Skeletal muscle satellite cell (primary cell): ENCODE data around the gene CFDP1.

ENCODE experiments used
- H3K27me3 ChIP-seq: 2 replicates; pipeline ENCODE4 v1.7.0; 2013; ENCODE audit warnings: low read length; ENCODE audit not compliant: control insufficient read depth, insufficient read depth
- H3K36me3 ChIP-seq: 2 replicates; pipeline ENCODE4 v1.7.0; 2013; ENCODE audit warnings: mild to moderate bottlenecking, control low read depth, low read length; ENCODE audit not compliant: insufficient read depth
- H3K4me1 ChIP-seq: 2 replicates; pipeline ENCODE4 v1.7.0; 2013; ENCODE audit warnings: low read length; ENCODE audit not compliant: control insufficient read depth, insufficient read depth
- H3K4me2 ChIP-seq: 2 replicates; pipeline ENCODE4 v1.7.0; 2013; ENCODE audit warnings: mild to moderate bottlenecking, low read length
- H3K4me3 ChIP-seq: 2 replicates; pipeline ENCODE4 v1.7.0; 2013; ENCODE audit warnings: low read length
- H3K9ac ChIP-seq: 2 replicates; pipeline ENCODE4 v1.7.0; 2013; ENCODE audit warnings: mild to moderate bottlenecking, low read depth, low read length, moderate library complexity
- H3K9me3 ChIP-seq: replicated peaks from 2 replicates; pipeline ENCODE4 v1.7.0; 2013; ENCODE audit warnings: mild to moderate bottlenecking, control low read depth, low read length

The CFDP1 gene

DNA sequence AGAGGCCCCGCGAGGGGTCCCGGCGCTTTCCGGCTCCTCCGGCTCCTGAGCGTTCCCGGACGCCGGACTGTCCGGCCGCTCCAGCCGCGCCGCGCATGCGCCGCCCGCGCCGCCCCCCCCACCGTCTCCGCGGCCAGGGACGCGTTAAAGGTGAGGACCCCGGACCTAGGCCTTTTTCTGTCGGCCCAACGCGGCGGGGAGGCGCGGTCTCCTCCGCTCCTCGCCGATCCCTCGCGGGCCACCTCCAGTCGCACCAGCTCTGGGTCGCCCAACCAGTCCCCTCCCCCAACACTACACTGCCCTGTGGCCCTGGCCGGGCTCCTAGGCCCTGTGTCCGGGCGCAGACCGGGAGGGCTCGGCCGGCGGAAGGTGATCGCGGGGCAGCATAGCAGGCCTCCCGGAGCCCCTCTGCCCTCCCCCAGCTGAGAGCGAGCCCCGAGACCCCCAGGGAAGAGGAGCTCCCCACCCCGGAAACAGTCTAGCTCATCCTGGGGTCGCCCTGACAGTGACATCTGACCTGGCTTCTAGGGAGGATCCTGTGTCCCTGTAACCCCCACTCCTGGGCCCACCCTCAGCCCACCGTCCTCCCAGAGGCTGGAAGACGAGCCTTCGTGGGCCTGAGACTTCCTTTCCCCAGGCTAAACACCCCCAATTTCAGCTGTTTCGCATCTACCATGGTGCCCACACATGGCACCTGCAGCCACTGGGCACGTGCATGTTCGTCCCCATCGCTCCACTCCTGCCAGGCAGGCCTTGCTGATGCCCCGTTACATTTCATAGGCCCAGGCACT lies 167.2 kb downstream of the CFDP1 start:
- H3K4me1 ChIP-seq: peaks cover 56% of the 10 kb centered on the region
- H3K9ac ChIP-seq: peak overlapping the region; percentile 100
- H3K9me3 ChIP-seq: no peaks in the 10 kb centered on the region
- peak overlapping the region; percentile 99 for H3K4me2 ChIP-seq
- H3K4me3 ChIP-seq: peak overlapping the region; percentile 98
- H3K27me3 ChIP-seq: no peaks in the 10 kb centered on the region
- peaks cover 20% of the 10 kb centered on the region for H3K36me3 ChIP-seq

DNA sequence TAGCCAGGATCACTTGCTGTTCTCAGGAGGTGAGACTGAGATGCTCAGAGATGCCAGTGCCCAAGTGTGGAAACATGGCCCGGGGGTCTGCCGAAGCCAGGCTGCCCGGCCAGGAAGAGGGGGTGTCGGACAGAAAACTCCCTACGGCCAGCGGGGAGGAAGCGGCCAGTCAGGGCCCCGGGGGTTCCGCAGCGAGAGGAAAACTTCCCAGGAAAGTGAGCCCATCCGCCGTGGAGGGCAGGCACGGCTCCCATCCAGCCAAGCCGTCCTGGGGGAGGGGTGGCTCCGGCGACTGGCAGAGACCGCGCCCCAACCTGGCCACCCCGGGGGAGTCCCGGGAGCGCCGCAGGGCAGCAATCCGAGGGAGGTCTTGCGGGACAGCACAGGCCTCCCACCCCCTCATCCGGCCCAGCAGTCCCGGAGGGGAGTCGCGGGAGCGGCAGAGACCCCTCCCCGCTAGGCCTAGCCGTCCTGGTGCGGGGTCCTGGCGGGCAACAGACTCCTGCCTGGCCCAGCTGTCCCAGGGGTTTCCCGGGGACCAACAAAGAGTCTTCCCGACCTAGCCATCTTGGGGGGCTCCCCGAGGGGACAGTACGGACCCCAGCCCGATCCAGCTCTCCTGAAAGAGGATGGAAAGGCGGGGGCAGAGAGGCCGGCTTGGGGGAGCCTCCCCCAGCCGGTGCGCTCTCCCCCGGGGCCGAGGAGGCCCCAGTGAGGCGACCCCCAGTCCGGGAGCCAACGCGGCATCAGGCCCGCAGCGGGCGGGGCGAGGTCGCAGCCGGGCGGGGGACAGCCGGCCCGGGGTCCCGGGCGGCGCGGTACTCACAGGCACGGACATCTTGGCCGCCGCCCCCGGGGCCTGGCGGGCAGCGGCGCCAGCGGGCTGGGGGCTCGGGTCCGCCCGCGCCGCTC lies 168.0 kb downstream of the CFDP1 start:
- H3K4me1 ChIP-seq: peaks cover 56% of the 10 kb centered on the region
- H3K4me3 ChIP-seq: peak overlapping the region; percentile 98
- H3K9ac ChIP-seq: peak overlapping the region; percentile 100
- H3K27me3 ChIP-seq: no peaks in the 10 kb centered on the region
- peaks cover 20% of the 10 kb centered on the region for H3K36me3 ChIP-seq
- H3K9me3 ChIP-seq: no peaks in the 10 kb centered on the region
- peak overlapping the region; percentile 99 for H3K4me2 ChIP-seq

DNA sequence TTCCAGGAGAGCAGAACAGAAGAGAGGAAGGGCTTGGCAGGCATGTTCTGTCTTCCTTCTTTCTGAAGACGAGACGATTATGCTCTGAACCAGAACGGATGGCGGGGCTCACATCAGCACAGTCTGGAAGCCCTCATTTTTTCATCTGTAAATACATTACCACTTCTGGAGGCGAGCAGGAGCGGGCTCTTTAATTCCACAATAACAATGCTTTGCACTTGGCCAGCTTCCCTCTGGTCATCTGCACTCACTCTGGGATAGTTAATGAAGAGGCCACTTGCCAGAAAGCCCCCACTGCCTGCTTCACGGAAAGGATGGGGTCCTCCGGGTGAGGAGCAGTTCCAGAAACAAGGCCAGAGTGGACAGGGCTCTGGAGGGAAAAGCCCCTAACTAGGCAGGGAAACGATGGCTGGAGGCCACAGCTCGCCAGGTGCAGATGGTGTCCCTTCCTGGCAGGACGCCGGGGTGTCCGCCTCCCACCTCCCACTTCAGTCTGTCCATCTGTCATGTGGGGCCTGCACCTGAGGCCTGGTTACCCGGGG lies 168.8 kb downstream of the CFDP1 start:
- Histone ChIP-seq H3K9ac (peak overlapping the region; percentile 100), H3K4me2 (peak overlapping the region; percentile 99), H3K27me3 (no peaks in the 10 kb centered on the region), H3K4me3 (peak overlapping the region; percentile 98), H3K36me3 (peaks cover 20% of the 10 kb centered on the region), H3K4me1 (peaks cover 56% of the 10 kb centered on the region), H3K9me3 (no peaks in the 10 kb centered on the region)

- Histone ChIP-seq H3K9me3 (no peaks in the 10 kb centered on the region), H3K4me3 (peak overlapping the region; percentile 98), H3K9ac (peak overlapping the region; percentile 100), H3K4me2 (peak overlapping the region; percentile 99), H3K4me1 (peaks cover 56% of the 10 kb centered on the region), H3K36me3 (peaks cover 23% of the 10 kb centered on the region), H3K27me3 (no peaks in the 10 kb centered on the region)
Measured at GRCh38 chr16:75263963-75264445, 169.3 kb downstream of the CFDP1 start.

DNA sequence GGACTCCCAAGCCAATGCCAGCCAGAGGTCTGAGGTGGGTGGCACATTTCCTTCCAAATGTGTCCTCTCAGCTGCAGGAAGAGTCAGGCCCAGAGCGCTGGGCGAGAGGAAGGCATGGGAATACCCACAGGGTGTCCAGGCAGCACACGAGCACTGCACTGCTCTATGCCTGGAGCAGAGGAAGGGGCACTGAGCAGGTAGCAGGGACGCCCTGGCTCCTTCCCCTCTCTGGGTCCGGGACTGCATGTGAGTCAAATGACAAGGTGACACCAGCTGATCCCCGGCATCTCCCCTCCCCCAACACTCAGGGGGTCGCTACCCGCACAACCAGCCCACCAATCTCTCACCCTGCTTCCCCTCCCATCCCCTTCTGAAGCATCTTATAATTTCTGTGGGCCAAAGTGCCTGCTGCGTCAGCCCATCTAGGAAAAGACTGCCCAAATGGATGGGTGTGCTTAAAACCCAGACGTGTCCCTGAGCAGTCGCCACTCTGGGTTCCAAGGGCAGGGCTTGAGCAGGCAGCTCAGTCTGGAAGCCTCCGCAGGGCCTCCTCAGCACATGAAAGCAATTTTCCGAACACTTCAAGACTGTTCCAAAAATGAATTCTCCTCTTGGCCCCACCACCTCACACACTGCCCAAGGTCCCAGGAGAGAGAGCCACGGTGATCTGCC lies 169.9 kb downstream of the CFDP1 start:
- Histone ChIP-seq H3K4me1 (peaks cover 56% of the 10 kb centered on the region), H3K36me3 (peaks cover 29% of the 10 kb centered on the region), H3K4me3 (peak overlapping the region; percentile 98), H3K27me3 (no peaks in the 10 kb centered on the region), H3K9ac (peak overlapping the region; percentile 100), H3K9me3 (no peaks in the 10 kb centered on the region), H3K4me2 (peak overlapping the region; percentile 99)

- no peaks in the 10 kb centered on the region for H3K27me3 ChIP-seq
- H3K4me2 ChIP-seq: peak overlapping the region; percentile 99
- no peaks in the 10 kb centered on the region for H3K9me3 ChIP-seq
- H3K36me3 ChIP-seq: peaks cover 34% of the 10 kb centered on the region
- H3K4me3 ChIP-seq: no peak overlapping the region
- no peak overlapping the region for H3K9ac ChIP-seq
- H3K4me1 ChIP-seq: peaks cover 55% of the 10 kb centered on the region
Measured at GRCh38 chr16:75262800-75263127, 170.5 kb downstream of the CFDP1 start.

DNA sequence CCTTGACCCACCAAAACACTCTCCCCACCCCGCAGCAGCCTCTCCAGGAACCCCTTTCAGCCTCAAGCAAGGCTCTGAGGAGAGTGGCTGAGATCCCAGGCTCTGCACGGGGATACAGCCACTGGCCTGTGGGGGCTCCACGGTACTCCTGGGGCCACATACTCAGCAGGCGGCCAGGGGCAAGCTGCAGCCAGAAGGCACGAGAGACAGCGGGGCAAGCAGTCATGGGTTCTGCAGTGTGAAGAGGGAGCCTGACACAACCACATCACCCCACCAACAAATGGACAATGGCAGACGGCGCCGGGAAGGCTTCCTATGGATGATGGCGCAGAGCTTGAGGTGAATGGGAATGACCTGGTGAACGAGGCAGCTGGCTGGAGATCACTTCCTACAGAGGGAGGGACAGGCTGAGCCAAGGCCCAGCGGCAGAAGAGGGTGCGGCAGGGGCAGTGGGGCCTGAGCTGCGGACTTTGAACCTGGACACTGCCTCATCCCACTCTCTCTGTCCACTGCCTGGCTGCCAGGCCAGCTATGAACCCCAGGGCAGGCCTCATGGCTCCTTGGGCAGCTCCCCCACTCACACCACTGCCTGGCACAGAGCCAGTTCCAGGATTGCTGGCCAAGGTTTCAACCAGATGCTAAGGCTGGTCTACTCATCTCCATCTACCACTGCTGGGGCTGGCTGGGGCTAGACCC lies 171.1 kb downstream of the CFDP1 start:
- Histone ChIP-seq H3K4me2 (peak overlapping the region; percentile 99), H3K9me3 (no peaks in the 10 kb centered on the region), H3K4me3 (no peak overlapping the region), H3K27me3 (no peaks in the 10 kb centered on the region), H3K9ac (no peak overlapping the region), H3K4me1 (peaks cover 55% of the 10 kb centered on the region), H3K36me3 (peaks cover 34% of the 10 kb centered on the region)

DNA sequence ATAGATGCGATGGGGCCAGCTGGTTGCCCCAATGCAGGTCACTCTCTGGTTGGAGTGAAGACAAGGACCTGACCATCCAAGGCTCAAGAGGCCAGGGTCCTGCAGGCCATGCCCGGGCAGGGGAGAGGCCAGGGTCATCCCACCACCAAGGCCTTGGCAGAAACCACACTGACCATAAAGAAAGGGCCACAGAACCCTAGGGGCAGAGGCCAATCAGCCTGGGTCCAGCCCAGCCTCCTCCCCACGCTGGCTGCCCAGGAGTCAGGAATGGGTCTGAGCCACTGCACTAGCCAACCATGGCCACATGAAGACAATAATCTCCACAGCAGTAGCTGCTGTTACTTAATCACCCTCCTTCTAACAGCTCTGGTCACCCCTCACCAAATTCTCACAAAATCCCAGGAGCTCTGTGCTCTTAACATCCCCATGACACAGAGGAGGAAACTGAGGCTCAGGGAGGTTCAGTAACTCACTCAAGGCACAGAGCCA lies 171.7 kb downstream of the CFDP1 start:
- H3K36me3 ChIP-seq: peaks cover 34% of the 10 kb centered on the region
- H3K4me2 ChIP-seq: no peak overlapping the region
- H3K27me3 ChIP-seq: no peaks in the 10 kb centered on the region
- peaks cover 56% of the 10 kb centered on the region for H3K4me1 ChIP-seq
- H3K9ac ChIP-seq: no peak overlapping the region
- H3K4me3 ChIP-seq: no peak overlapping the region
- H3K9me3 ChIP-seq: no peaks in the 10 kb centered on the region

- Histone ChIP-seq H3K36me3 (peaks cover 34% of the 10 kb centered on the region), H3K9ac (no peak overlapping the region), H3K4me2 (no peak overlapping the region), H3K27me3 (no peaks in the 10 kb centered on the region), H3K9me3 (no peaks in the 10 kb centered on the region), H3K4me1 (peaks cover 56% of the 10 kb centered on the region), H3K4me3 (no peak overlapping the region)
Measured at GRCh38 chr16:75260851-75261589, 172.3 kb downstream of the CFDP1 start.

DNA sequence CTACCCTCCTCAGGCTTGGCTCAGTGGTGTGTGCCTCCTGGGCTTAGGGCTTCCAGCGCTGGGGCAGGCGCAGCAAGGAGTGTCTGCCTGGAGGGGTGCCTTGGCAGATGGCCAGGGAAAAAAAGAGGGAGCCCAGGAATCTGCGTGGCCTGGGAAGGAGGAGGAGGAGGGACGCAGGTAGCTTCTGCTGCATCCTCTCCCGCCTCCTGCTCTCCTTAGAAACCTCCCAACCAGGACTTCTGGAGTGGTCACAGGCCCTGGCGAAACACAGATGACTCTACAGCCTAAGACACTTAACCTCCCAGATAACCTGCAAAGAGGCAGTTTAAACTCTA lies 174.5 kb downstream of the CFDP1 start:
- Histone ChIP-seq H3K4me1 (peaks cover 63% of the 10 kb centered on the region), H3K27me3 (no peaks in the 10 kb centered on the region)

More for the DNA sequence above, 174.5 kb downstream of the CFDP1 start:
- Histone ChIP-seq H3K9ac (no peak overlapping the region), H3K36me3 (peaks cover 34% of the 10 kb centered on the region), H3K4me3 (no peak overlapping the region), H3K9me3 (no peaks in the 10 kb centered on the region), H3K4me2 (no peak overlapping the region)
